SKM-1 (cell line): Measurements from ENCODE around the gene VSIG8.

ENCODE experiments used
- DNase-seq: peaks from one replicate; lab custom pipeline; 2025; ENCODE audit not compliant: unreplicated experiment; lab: John Stamatoyannopoulos, UW

VSIG8 gene

GRCh38 chr1:159884296-159884695 is 21.8 kb upstream of the VSIG8 start:
- DNase-seq: no peak

GRCh38 chr1:159883134-159883533 is 20.7 kb upstream of the VSIG8 start:
- no peak for DNase-seq

GRCh38 chr1:159882527-159882862 is 20.0 kb upstream of the VSIG8 start:
- no peak for DNase-seq

GRCh38 chr1:159881622-159882526 is 19.4 kb upstream of the VSIG8 start:
- no peak for DNase-seq

- DNase-seq: peak; percentile 55
Measured at GRCh38 chr1:159880430-159880829, 18.0 kb upstream of the VSIG8 start.

GRCh38 chr1:159879977-159880376 is 17.5 kb upstream of the VSIG8 start:
- DNase-seq: peak; percentile 88

- DNase-seq: no peak
Measured at GRCh38 chr1:159879136-159879535, 16.7 kb upstream of the VSIG8 start.

GRCh38 chr1:159877695-159878444 is 15.4 kb upstream of the VSIG8 start:
- DNase-seq: no peak

GRCh38 chr1:159873530-159874143 is 11.2 kb upstream of the VSIG8 start:
- DNase-seq: no peak

GRCh38 chr1:159872891-159873290 is 10.4 kb upstream of the VSIG8 start:
- DNase-seq: no peak

GRCh38 chr1:159870704-159871103 is 8.2 kb upstream of the VSIG8 start:
- no peak for DNase-seq

- no peak for DNase-seq
Measured at GRCh38 chr1:159869607-159870006, 7.2 kb upstream of the VSIG8 start.

GRCh38 chr1:159869173-159869572 is 6.7 kb upstream of the VSIG8 start:
- no peak for DNase-seq

- DNase-seq: no peak
Measured at GRCh38 chr1:159868766-159869165, 6.3 kb upstream of the VSIG8 start.

- DNase-seq: no peak
Measured at GRCh38 chr1:159867664-159868026, 5.2 kb upstream of the VSIG8 start.

- DNase-seq: no peak
Measured at GRCh38 chr1:159866905-159867663, 4.6 kb upstream of the VSIG8 start.

- no peak for DNase-seq
Measured at GRCh38 chr1:159866066-159866465, 3.6 kb upstream of the VSIG8 start.

GRCh38 chr1:159864262-159864661 is 1.8 kb upstream of the VSIG8 start:
- no peak for DNase-seq

- DNase-seq: no peak
Measured at GRCh38 chr1:159862031-159862430, 426 bp downstream of the VSIG8 start.

- no peak for DNase-seq
Measured at GRCh38 chr1:159861218-159861617, 1.2 kb downstream of the VSIG8 start.

- no peak for DNase-seq
Measured at GRCh38 chr1:159860456-159860855, 2.0 kb downstream of the VSIG8 start.
